SU-DHL-6 (cell line): ENCODE data around the gene PODXL2.

Experiments used
- H2AFZ ChIP-seq: fragments of 200-600 bp; sonication (generic); 2 replicates; pipeline ENCODE4 v1.6.1; 2014; ENCODE audit warnings: low read depth, mild to moderate bottlenecking, moderate library complexity, mixed read lengths, antibody characterized with exemption, low read length; ENCODE audit not compliant: severe bottlenecking
- H3F3A ChIP-seq: fragments of 200-600 bp; shearing (Covaris generic); 2 replicates; pipeline ENCODE4 v1.6.0; 2016; ENCODE audit warnings: antibody characterized with exemption, mild to moderate bottlenecking; ENCODE audit not compliant: insufficient read depth
- H3K27ac ChIP-seq: fragments of 200-600 bp; sonication (generic); 2 replicates; pipeline ENCODE4 v1.5.1; 2016; ENCODE audit warnings: low read depth, mild to moderate bottlenecking, low read length, moderate library complexity, mixed read lengths
- H3K27me3 ChIP-seq: fragments of 200-600 bp; sonication (generic), shearing (Covaris generic); 2 replicates; pipeline ENCODE4 v1.6.0; 2014; ENCODE audit warnings: mild to moderate bottlenecking, low read length
- H3K36me3 ChIP-seq: fragments of 200-600 bp; sonication (generic); 2 replicates; pipeline ENCODE4 v1.6.1; 2014; ENCODE audit warnings: mild to moderate bottlenecking, low read length, mixed read lengths
- H3K4me2 ChIP-seq: fragments of 300-600, 200-600 bp; shearing (Covaris generic), sonication (generic); 2 replicates; pipeline ENCODE4 v1.6.0; 2014; ENCODE audit warnings: low read length, low read depth, mild to moderate bottlenecking; ENCODE audit not compliant: poor library complexity, severe bottlenecking
- H3K4me3 ChIP-seq: fragments of 200-600 bp; sonication (generic); 2 replicates; pipeline ENCODE4 v1.5.1; 2014; ENCODE audit warnings: antibody characterized with exemption, low read length, mild to moderate bottlenecking, mixed read lengths; ENCODE audit not compliant: insufficient read depth, poor library complexity, severe bottlenecking
- H3K79me2 ChIP-seq: fragments of 200-600 bp; sonication (generic); 2 replicates; pipeline ENCODE4 v1.6.1; 2014; ENCODE audit warnings: mild to moderate bottlenecking, low read length, moderate library complexity; ENCODE audit not compliant: insufficient read depth
- H3K9ac ChIP-seq: fragments of 200-600 bp; sonication (generic); 2 replicates; pipeline ENCODE4 v1.7.0; 2014; ENCODE audit warnings: mild to moderate bottlenecking, low read length
- H3K9me2 ChIP-seq: fragments of 200-600 bp; sonication (generic); replicated peaks from 2 replicates; pipeline ENCODE4 v1.6.1; 2014; ENCODE audit warnings: low read length; ENCODE audit not compliant: insufficient read depth
- H3K9me3 ChIP-seq: fragments of 200-600 bp; sonication (generic); 2 replicates; pipeline ENCODE4 v1.6.1; 2014; ENCODE audit warnings: low read length, mixed read lengths; ENCODE audit not compliant: insufficient read depth
- H4K20me1 ChIP-seq: fragments of 200-600 bp; sonication (generic); 2 replicates; pipeline ENCODE4 v1.6.1; 2014; ENCODE audit warnings: low read depth, mild to moderate bottlenecking, antibody characterized with exemption, low read length, moderate library complexity, mixed read lengths
- CTCF ChIP-seq: fragments of 200-600 bp; sonication (generic); IDR thresholded peaks from one replicate; pipeline ENCODE4 v1.5.1; 2017; ENCODE audit warnings: antibody characterized with exemption, mild to moderate bottlenecking, low read length, moderate library complexity; ENCODE audit not compliant: insufficient read depth, poor library complexity, severe bottlenecking
- EZH2phosphoT487 ChIP-seq: fragments of 200-600 bp; sonication (generic), shearing (Covaris generic); conservative IDR thresholded peaks from 2 replicates; pipeline ENCODE4 v1.6.1; 2018; ENCODE audit warnings: mild to moderate bottlenecking, antibody characterized with exemption, low read length, moderate library complexity, mixed read lengths

The PODXL2 gene

GRCh38 chr3:127650236-127650635 is 21.3 kb downstream of the PODXL2 start:
- Histone ChIP-seq H3K9me3 (no peaks in the 10 kb centered on the region), H3K27me3 (no peaks in the 10 kb centered on the region), H4K20me1 (no peaks in the 10 kb centered on the region), H3K79me2 (no peaks in the 10 kb centered on the region), H3K9ac (no peak overlapping the region), H3K27ac (no peak overlapping the region), H3K4me2 (no peak overlapping the region), H3K4me3 (no peak overlapping the region), H3K36me3 (no peaks in the 10 kb centered on the region), H3K9me2 (no peaks in the 10 kb centered on the region), H3F3A (no peaks in the 10 kb centered on the region), H2AFZ (no peak overlapping the region)
- TF ChIP-seq EZH2phosphoT487, result no peak
- no peak for TF ChIP-seq CTCF

DNA sequence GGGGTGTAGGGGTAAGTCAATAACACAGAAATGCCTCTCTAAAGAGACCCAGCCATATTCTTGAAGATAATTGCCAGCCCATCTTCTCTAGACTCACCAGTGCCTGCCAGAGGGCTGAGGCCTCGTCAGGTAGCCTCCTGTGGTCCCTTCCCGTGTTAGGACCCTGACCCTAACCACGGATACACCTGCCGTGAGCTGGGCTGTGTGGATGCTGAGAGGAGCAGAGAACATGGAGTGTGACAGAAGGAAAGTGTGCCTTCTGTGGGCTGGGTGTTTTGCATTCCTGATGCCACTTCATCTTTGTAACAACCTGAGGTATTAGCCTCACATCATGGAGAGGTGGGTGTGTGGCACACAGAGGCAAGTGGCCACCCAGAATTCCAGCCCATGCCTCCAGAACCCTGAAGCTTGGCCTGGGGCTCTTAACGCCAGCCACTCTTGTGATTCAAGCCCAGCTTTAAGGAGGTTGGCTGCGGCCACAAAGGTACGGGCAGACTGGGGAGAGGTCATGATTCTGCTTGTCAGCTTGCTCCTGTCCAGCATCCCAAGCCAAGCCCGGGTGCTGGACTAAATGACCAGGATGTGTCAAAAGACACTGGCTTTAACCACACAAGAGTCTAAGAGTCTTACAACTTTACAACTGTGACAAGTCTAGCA is 22.7 kb downstream of the PODXL2 start:
- H3K9ac ChIP-seq, result no peak overlapping the region
- H3K27ac ChIP-seq, result no peak overlapping the region
- no peak overlapping the region for H3K4me3 ChIP-seq
- no peak overlapping the region for H3K4me2 ChIP-seq
- no peak for TF ChIP-seq CTCF
- no peak for TF ChIP-seq EZH2phosphoT487
- H3K9me3 ChIP-seq, result no peaks in the 10 kb centered on the region
- H3K9me2 ChIP-seq, result no peaks in the 10 kb centered on the region
- no peaks in the 10 kb centered on the region for H3F3A ChIP-seq
- no peaks in the 10 kb centered on the region for H3K79me2 ChIP-seq
- no peaks in the 10 kb centered on the region for H4K20me1 ChIP-seq
- no peaks in the 10 kb centered on the region for H3K36me3 ChIP-seq
- no peaks in the 10 kb centered on the region for H3K27me3 ChIP-seq
- no peak overlapping the region for H2AFZ ChIP-seq

DNA sequence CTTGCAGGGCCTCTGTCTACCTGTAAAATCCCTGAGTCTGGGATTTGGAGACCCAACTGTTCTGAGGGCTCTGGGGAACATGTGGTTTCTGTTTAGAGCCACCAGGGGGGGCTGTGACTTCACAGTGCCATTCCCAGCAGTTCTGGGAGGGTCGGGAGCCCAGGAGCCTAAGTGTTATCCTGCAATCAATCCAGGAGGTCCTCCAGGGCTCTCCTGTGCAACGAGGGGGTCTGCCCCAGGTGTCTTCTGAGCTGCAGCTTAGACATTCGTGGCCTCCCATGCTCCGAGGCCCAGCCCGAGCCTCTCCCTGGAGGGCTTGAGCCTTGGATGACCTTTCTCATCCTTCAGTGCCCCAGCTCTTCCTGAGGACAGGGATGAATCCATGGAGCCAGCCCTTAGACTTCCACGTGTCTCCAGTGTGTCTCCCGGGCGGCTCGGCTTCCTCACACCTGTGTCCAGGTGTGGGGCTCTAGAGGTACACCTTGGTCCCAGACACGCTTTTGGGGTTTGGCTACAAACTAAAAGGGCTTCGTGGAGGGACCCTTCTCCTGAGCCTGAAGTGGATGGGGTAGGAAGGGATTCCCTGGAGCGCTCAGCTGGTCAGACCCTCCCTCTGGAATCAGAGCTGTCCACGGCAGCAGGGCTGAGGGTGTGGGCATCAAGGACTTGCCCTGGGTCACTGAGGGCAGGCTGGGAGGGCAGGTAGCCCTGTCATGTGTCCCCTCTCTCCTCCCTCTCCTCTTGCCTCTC is 23.4 kb downstream of the PODXL2 start:
- no peak overlapping the region for H3K4me3 ChIP-seq
- H3K9ac ChIP-seq, result no peak overlapping the region
- H3F3A ChIP-seq, result no peaks in the 10 kb centered on the region
- H2AFZ ChIP-seq, result no peak overlapping the region
- no peaks in the 10 kb centered on the region for H4K20me1 ChIP-seq
- no peak overlapping the region for H3K27ac ChIP-seq
- H3K27me3 ChIP-seq, result no peaks in the 10 kb centered on the region
- no peaks in the 10 kb centered on the region for H3K9me2 ChIP-seq
- TF ChIP-seq CTCF (peak; percentile 80), EZH2phosphoT487 (no peak)
- H3K79me2 ChIP-seq, result no peaks in the 10 kb centered on the region
- no peaks in the 10 kb centered on the region for H3K9me3 ChIP-seq
- H3K36me3 ChIP-seq, result no peaks in the 10 kb centered on the region
- no peak overlapping the region for H3K4me2 ChIP-seq
